ENCODE measurements around the gene ADCY7. TPM values are rescaled to one million over a fixed set of nuclear protein-coding genes. Genes with fewer than 3 reads are reported as not detected.

Gene ADCY7
- total and polyA plus RNA-seq, 9 of the 15 experiments (the other 6 are each of a cell fraction or from before 2014, with no cell fraction given): 2.3 to 108 (median 28.6) TPM

DNA sequence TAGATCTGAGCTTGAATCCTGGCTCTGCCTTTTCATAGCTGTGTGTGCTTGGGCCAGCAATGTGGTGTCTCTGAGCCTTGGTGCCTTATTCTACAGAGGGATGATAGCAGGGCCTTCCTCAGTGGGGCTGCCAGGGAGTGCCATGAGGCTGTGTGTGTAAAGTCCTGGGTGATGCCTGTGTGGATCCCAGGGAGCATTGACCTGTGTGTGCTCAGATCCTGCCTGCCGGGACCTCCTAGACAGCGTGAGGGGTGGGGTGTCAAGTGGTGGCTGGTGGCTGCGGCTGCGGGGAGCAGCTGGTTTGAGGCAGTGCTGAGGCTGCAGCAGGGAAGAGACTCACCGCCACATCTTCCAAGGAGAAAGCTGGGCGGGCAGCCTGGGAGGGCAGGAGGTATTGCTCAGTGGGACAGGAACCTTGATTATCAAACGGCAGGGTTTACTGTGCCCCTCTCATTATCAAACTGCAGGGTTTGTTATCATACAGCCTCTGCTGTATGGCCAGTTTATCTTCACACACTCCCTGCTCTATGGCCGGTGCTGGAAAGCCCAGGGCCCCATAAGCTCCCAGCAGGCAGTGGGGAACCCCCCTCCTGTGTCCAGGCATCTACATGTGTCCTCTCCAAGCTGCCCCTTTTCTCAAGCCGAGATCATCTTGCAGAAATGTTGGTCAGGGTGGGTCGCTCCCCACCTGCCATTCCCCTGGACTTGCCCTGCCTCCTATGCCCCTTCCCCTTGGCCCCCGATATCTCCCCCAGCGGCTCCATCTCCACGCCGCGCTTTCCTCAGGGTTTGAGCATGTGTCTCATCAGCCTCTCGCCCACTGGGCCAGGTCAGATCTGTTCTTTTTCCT lies 3.1 kb upstream of the ADCY7 start (continued):
- TF ChIP-seq ZNF830 (CRISPR knock-in tag; IDR thresholded peaks at IDR 0.05) (no peak), KLF10 (CRISPR knock-in tag; IDR thresholded peaks at IDR 0.05) (no peak), FOXA3 (CRISPR knock-in tag; conservative IDR thresholded peaks at IDR 0.05 in 1 of 2, IDR thresholded peaks at IDR 0.05 in 1 of 2) (no peak), XRCC4 (IDR thresholded peaks at IDR 0.05; ENCODE audit: extremely low read depth, insufficient read depth, insufficient read length) (no peak), BRD9 (IDR thresholded peaks at IDR 0.05; ENCODE audit: low read depth, partially characterized antibody) (no peak), BMI1 (IDR thresholded peaks at IDR 0.05; ENCODE audit: low read length) (no peak), TCF3 (CRISPR knock-in tag; IDR thresholded peaks at IDR 0.05) (peak; percentile 90), TAF9B (IDR thresholded peaks at IDR 0.05; ENCODE audit: partially characterized antibody) (peak; percentile 22), ZNF143 (CRISPR knock-in tag; IDR thresholded peaks at IDR 0.05) (no peak), SMARCA5 (IDR thresholded peaks at IDR 0.05) (peak; percentile 91), SAFB2 (IDR thresholded peaks at IDR 0.05; ENCODE audit: borderline replicate concordance, low read depth, low read length, severe bottlenecking) (no peak), JUND (IDR thresholded peaks at IDR 0.05; ENCODE audit: borderline replicate concordance, low read depth, low read length) (peak; percentile 42; the same call in 1 of the 2 replicates), JUND (tag; IDR thresholded peaks at IDR 0.05; ENCODE audit: borderline replicate concordance, low read depth, low read length) (no peak; the same call in 2 of the 3 replicates), FOXP1 (CRISPR knock-in tag; IDR thresholded peaks at IDR 0.05) (no peak), ELF2 (CRISPR knock-in tag; IDR thresholded peaks at IDR 0.05) (no peak), TAF7 (tag; IDR thresholded peaks at IDR 0.05) (no peak), ZC3H8 (IDR thresholded peaks at IDR 0.05) (no peak), NCOA1 (IDR thresholded peaks at IDR 0.05; ENCODE audit: low read depth) (no peak; the same call in 1 of the 2 replicates), THRAP3 (IDR thresholded peaks at IDR 0.05; ENCODE audit: borderline replicate concordance) (no peak)
- TF ChIP-seq, protein P1, sequence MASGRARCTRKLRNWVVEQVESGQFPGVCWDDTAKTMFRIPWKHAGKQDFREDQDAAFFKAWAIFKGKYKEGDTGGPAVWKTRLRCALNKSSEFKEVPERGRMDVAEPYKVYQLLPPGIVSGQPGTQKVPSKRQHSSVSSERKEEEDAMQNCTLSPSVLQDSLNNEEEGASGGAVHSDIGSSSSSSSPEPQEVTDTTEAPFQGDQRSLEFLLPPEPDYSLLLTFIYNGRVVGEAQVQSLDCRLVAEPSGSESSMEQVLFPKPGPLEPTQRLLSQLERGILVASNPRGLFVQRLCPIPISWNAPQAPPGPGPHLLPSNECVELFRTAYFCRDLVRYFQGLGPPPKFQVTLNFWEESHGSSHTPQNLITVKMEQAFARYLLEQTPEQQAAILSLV (tag; IDR thresholded peaks at IDR 0.05): no peak
- TF ChIP-seq, protein P2, sequence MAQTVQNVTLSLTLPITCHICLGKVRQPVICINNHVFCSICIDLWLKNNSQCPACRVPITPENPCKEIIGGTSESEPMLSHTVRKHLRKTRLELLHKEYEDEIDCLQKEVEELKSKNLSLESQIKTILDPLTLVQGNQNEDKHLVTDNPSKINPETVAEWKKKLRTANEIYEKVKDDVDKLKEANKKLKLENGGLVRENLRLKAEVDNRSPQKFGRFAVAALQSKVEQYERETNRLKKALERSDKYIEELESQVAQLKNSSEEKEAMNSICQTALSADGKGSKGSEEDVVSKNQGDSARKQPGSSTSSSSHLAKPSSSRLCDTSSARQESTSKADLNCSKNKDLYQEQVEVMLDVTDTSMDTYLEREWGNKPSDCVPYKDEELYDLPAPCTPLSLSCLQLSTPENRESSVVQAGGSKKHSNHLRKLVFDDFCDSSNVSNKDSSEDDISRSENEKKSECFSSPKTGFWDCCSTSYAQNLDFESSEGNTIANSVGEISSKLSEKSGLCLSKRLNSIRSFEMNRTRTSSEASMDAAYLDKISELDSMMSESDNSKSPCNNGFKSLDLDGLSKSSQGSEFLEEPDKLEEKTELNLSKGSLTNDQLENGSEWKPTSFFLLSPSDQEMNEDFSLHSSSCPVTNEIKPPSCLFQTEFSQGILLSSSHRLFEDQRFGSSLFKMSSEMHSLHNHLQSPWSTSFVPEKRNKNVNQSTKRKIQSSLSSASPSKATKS (CRISPR knock-in tag; IDR thresholded peaks at IDR 0.05): no peak
- TF ChIP-seq, protein P3, sequence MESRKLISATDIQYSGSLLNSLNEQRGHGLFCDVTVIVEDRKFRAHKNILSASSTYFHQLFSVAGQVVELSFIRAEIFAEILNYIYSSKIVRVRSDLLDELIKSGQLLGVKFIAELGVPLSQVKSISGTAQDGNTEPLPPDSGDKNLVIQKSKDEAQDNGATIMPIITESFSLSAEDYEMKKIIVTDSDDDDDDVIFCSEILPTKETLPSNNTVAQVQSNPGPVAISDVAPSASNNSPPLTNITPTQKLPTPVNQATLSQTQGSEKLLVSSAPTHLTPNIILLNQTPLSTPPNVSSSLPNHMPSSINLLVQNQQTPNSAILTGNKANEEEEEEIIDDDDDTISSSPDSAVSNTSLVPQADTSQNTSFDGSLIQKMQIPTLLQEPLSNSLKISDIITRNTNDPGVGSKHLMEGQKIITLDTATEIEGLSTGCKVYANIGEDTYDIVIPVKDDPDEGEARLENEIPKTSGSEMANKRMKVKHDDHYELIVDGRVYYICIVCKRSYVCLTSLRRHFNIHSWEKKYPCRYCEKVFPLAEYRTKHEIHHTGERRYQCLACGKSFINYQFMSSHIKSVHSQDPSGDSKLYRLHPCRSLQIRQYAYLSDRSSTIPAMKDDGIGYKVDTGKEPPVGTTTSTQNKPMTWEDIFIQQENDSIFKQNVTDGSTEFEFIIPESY (CRISPR knock-in tag; IDR thresholded peaks at IDR 0.05): no peak
- TF ChIP-seq, protein P4, sequence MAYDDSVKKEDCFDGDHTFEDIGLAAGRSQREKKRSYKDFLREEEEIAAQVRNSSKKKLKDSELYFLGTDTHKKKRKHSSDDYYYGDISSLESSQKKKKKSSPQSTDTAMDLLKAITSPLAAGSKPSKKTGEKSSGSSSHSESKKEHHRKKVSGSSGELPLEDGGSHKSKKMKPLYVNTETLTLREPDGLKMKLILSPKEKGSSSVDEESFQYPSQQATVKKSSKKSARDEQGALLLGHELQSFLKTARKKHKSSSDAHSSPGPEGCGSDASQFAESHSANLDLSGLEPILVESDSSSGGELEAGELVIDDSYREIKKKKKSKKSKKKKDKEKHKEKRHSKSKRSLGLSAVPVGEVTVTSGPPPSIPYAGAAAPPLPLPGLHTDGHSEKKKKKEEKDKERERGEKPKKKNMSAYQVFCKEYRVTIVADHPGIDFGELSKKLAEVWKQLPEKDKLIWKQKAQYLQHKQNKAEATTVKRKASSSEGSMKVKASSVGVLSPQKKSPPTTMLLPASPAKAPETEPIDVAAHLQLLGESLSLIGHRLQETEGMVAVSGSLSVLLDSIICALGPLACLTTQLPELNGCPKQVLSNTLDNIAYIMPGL (CRISPR knock-in tag; IDR thresholded peaks at IDR 0.05): no peak
